ENCODE results near the gene DNHD1.
A peak's percentile ranks its signal among the peaks of the same experiment; 100 is the strongest.
"Not testable (repeated sequence)": the region's sequence is repeated elsewhere in the genome, so short reads cannot be mapped to it uniquely, and the experiment has no call there.

Gene DNHD1

DNA sequence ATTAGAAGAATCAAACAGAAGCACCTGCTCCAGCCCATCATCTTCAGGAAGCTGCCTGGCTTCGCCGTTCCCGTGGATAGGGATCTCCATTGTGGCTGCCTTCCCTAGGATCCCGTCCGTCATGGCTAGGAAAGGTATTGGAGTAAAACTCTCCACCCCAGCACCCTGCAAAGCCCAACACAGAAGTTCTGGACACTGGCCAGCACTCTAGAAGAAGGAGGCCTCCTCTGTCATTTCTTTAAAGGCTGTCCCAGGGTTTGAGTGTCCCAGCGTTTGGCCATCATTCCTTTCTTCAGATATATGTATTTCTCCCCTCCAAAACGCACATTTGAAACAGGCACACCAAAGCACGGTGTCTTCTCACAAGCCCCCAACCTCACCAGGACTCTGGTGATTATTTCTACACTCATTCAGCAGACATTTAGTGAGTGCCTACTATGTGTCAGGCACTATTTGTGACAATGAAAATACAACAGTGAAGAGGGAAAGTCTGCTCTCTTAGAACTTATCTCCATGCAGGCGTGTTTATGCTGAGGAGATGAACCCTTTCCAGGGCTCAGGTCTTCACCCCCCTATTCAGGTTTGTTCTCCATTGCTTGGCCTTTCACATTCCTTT lies 16.7 kb upstream of the DNHD1 start:
- no peak for DNase-seq (ENCODE audit: low spot score)

DNA sequence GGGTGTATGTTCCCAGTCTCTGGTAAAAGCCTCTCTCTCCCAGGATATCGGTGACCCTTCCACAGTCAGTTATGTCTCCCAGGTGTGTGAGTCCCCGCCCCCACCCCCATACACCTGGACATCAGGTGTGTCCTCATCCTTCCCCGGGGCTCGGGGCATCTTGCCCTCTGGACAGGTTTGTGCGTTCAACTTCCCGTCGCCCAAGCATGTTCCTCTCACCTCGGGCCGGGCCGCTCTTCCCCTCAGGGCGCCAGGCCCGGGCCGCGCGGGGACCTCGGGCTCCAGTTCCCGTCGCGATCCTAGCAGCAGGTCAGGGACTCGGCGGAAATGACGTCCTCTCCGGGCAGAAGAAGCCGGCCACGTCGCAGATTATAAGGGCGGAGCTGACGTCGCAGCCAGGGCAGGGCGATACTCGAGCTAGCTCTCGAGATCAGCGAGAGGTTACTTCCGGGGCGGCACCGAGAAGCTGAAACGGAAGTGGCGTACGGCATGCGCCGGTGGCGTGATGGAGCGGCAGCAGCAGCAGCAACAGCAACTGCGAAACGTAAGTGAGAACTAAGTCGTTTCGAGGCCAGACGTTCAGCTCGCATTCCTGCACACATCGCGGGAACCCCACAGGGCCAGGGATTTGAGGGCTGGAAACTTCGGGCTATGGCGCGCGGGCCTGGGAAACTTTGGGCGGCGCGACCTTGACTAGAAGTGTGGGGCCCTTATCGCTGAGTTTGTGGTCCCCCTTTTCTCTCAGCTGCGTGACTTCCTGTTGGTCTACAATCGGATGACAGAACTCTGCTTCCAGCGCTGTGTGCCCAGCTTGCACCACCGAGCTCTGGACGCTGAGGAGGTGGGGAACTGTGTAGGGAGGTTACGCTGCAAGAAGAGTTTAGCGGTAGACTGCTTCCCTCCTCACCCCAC lies 15.8 kb upstream of the DNHD1 start, which contains the start of the genes ARFIP2 and TIMM10B:
Gene ARFIP2 (minus strand): TSS at position 320 of the 912 bp plus-strand sequence. CDS start 910 bp downstream, outside the sequence.
Gene TIMM10B (plus strand): TSS at position 490 of the 912 bp plus-strand sequence. CDS start 16 bp downstream, at position 506.
- DNase-seq (ENCODE audit: low spot score), result peak; percentile 98

DNA sequence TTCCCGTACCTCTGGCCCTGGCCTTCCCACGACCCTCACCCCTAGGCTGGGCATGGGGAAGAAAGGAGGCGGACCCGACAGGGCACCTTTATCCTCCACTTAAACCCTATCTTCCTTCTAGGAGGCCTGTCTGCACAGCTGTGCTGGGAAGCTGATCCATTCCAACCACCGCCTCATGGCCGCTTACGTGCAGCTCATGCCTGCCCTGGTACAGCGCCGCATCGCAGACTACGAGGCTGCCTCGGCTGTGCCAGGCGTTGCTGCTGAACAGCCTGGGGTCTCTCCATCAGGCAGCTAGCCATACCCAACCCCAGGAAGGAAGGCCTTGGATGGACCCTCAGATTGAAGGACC lies 15.2 kb upstream of the DNHD1 start:
- DNase-seq (ENCODE audit: low spot score), result no peak

DNA sequence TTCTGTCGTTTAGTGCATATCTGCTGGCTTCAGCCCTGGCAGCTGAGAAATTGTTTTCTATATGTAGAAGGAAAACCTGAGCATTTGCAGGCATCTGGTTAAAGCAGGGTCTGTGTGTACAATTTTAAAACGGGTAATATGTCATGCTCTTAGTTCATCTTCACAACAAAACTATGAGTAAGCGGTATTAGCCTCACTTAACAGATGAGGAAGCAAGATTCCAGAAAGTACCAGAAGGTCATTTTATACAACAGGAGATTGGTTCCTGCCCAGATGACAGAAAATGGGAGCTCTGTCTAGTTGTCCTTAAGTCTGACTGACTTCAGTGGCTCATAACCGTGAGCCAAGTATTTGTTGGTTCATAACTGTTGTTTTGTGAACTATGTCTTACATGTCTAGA lies 14.6 kb upstream of the DNHD1 start:
- DNase-seq (ENCODE audit: low spot score), result no peak

DNA sequence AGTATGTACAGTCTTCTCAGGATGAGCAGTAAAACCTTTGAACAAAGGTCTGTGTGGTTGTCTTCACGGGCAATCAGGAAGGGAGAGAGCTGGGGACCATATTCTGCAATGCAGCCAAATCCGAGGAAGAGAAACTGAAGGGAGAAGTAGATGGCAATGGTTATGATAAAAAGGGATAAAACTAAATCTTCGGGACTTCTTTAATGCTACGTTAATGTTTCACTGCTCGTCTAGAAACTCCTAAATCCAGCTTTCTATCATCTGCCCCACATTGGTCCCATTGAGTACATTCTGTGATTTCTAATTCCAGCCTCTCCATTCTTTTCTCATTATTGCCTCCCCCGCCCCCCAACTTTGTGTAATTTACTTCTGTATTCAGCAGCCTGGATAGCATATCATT lies 14.1 kb upstream of the DNHD1 start:
- no peak for DNase-seq (ENCODE audit: low spot score)

DNA sequence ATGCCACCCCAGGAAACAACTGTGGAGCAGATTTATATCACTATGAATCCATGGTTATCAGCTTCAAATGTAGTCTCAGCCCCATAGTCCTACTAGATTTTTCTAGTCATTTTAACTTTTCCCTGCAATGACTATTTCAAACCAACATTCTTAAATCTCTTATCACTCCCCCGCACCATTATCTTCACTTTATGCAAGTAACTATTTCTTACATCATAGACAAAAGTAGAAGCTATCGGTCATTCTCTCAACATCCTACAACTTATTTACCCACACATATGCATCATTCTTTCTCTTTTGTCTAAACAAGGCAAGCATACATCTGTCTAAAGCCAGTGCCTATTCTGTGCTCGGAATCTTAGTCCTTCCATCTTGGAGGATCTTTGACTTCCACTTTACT lies 11.4 kb upstream of the DNHD1 start:
- DNase-seq (ENCODE audit: low spot score), result no peak

DNA sequence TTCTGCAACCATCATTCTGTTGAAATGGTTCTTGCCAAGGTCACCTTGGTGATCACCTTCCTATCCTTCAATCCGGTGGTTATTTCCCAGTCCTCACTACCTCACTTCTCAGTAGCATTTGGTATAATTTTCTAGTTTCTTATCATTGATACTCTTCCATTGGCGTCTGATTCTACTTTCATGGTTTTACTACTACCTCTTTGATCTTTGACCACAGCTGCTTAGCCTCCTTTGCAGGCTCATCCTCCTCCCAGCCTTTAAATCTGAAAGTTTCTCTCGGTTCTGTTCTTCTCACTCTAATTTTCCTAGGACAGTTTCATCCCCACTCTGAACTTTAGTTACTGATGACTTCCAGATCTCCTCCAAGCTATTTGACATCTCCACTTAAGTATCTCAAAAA lies 10.8 kb upstream of the DNHD1 start:
- no peak for DNase-seq (ENCODE audit: low spot score)

DNA sequence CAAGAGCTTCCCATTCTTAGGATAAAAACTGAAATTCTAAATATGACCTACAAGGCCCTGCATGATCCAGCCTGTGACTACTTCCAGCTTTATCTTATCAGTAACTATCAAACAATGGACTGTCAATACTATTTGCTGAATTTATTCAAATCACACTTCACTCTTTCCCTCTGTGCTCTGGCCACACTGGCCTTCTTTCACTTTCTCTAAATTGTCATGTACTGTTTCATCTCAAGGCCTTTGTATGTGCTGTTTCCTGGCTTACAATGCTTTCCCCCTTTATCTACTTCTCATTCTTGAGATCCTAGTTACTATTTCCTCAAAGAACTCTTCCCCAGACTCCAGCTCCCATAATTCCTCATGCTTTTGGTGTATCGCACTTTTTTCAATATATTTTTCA lies 10.1 kb upstream of the DNHD1 start:
- DNase-seq (ENCODE audit: low spot score), result no peak

DNA sequence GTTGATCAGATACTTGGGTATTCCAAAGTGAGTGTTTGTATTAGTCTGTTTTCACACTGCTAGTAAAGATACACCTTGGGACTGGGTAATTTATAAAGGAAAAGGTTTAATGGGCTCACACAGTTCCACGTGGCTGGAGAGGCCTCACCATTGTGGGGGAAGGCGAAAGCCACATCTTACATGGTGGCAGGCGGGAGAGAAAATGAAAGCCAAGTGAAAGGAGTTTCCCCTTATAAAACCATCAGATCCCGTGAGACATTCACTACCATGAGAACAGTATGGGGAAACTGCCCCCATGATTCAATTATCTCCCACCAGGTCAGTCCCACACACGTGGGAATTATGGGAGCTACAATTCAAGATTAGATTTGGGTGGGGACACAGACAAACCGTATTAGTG lies 8.7 kb upstream of the DNHD1 start:
- no peak for DNase-seq (ENCODE audit: low spot score)

DNA sequence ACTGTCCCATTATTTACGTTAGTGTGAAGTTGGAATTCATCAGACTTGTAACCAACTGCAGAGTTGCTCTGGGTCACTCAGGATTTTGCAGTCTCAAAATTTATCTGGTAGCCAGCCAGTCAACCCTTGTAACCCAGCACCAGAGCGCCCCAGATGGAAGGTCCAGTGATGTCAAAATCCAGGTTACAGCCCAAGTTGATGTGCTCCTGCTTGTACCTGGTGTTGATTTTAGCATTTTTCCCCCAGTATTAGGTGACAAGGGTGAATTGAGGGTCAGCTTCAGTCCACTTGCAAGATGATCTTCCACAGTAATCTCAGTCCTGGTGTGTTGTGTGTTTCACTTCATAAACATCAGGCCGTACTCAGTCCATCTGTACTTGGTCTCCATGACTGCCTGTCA lies 8.3 kb upstream of the DNHD1 start:
- no peak for DNase-seq (ENCODE audit: low spot score)

DNA sequence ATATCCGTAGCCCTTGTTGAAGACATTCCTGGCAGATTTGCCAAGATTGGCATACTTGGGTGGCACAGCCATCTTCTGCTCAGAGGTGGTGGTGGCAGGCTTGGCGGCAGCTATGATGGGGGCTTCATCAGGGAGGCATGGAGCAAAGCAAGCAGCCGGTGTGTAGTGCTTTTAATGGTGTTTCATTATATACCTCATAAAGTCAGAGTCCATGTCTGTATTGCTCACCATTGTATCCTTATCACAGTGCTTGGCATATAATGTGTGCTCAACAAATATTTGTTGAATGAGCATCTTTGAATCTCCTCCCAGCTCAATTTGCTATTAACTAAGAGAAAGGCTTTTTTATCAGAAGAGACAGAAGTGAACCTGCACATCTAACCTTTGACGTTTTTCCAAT lies 7.8 kb upstream of the DNHD1 start:
- no peak for DNase-seq (ENCODE audit: low spot score)

DNA sequence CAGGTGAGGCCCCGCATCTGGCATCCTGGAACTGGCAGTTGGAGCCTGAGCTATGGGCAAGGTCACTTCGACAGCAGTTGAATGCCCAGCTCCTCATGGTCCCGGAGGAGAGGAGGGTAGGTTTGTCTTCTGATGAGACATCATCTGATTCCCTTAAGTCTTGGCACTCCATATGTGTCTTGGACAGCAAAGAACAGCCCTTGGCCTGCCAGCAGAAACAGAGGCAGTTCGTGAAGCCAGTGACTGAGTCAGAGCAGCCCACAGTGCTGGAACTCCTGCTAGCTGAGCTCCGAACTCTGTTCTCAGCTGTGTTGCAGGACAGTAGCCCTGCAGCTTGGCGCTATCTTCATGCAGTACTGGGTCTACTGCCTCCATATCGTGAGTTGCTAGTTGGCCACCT lies 1.0 kb downstream of the DNHD1 start:
- DNase-seq (ENCODE audit: low spot score), result no peak

DNA sequence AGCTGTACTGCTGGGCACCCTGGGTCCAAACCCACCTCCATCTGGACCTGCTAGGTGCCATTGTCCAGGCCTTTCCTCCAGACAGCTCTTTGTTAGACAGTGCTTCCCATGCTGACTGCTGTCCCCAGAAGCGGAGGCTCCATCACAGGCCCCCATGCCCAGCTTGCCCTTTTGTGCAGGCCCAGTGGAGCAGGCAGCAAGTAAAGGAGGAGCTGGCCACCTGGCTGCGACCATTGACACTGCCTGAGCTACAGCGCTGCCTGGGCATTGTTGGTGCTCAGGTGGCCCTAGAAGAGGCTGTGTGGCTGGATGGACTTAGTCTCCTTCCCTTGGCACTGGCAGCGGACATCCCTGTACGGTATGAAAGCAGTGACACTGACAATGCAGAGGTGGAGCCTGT lies 1.5 kb downstream of the DNHD1 start:
- no peak for DNase-seq (ENCODE audit: low spot score)

DNA sequence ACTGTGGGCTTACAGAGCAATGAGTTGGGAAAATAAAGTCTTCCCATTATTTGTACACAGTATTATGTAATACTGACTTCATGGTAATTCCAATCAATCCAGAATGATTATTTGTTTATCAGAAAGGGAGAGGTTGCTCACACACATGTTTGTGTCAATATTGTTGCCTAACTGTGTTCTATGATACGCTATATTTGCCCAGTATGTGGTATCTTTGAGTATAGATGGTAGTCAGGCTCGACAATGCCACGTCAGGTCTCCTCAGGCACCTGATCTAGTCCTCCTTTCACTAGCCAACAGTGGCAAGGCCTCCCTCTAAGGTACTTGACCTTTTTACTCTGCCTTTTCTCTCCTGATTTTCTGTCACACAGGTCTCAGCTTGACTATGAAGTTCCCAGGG lies 5.3 kb downstream of the DNHD1 start:
- no peak for DNase-seq (ENCODE audit: low spot score)

DNA sequence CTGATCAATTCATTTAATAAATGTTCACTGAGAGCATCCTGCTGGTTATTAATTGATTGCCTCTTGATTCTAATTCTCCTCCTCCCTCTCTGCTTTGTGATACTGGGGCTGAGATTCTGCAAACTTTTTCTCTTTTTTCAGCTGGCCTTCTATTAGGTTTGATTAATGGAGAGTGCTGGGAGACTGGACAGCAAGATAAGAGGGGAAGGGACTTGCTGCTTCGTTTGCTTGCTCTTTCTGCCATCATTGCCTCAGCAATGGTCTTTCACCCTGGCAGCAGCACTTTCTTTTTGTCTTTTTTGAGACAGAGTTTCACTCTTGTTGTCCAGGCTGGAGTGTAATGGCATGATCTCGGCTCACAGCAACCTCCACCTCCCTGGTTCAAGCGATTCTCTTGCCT lies 7.1 kb downstream of the DNHD1 start:
- no peak for DNase-seq (ENCODE audit: low spot score)

DNA sequence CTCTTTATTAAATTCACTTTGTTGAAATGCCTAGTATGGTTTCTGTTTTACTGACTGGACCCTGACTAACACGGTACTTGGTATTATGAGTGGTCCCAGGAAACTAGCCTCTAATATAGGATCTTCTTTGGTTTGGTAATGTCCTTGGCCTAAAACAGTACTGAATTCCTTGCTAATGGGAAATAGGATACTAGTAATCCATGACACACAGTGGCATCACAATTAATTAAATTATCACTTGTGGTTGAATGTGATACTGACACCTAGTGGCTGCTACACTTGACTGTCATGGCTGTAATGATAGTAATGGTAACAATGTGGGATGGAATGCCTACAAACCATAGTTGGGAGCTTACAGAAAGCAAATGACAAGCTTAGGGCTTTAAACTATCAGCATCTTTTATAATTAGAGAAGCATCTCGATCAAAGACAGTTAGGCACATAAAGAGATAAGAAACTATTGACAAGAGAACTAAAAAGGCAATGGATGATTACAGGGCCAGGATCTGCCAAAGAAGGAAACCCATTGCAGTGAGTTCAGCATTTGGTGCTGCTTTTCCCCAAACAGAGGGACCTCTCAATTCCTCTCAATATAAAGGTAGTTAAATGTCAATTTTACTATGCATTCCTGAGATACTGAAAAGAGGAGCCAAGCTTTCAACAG lies 8.6 kb downstream of the DNHD1 start:
- peak; percentile 75 for DNase-seq (ENCODE audit: low spot score)

DNA sequence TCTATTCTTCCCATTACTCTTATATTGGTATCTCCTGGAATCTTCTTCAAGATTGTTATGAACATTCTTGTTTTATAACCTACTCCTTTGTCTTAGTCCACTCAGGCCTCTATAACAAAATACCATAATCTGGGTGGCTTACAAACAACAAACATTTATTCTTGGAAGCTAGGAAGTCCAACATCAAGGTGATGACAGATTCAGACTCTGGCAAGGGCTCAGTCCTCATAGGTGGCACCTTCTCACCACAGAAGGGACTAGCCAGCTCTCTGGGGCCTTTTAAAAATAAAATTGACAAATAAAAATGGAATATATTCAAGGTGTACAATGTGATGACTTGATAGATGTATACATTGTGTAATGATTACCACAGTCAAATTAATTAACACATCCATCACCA lies 19.8 kb downstream of the DNHD1 start:
- DNase-seq (ENCODE audit: low spot score), result no peak

DNA sequence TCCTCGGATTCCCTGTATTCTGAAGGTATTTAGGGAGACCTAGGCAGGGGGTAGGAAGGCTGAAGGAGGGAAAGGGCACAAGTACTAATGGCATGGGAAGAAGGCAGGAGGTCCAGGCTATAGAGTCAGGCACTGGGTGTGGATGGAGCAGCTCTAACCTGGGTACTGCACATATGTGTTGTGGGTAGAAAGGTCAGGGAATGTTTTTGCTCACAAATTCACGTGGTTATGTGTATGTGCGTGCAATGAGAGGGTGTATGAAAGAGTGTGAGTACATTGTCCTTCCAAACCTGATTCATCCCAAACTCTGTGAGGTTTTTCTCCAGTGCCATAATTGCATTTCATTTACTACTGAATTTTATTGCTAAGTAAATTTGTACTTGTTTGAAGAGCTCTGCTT lies 23.2 kb downstream of the DNHD1 start:
- DNase-seq (ENCODE audit: low spot score), result no peak

DNA sequence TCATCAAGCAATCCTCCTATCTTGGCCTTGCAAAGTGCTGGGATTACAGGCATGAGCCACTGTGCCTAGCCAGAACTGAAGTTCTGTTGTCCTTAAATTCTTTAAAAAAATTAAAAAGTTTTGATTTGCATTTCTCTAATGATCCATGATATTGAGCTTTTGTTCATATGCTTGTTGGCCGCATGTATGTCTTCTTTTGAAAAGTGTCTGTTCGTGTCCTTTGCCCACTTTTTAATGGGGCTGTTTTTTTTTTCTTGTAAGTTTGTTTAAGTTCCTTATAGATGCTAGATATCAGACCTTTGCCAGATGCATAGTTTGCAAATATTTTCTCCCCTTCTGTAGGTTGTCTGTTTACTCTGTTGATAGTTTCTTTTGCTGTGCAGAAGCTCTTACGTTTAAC lies 24.9 kb downstream of the DNHD1 start:
- DNase-seq (ENCODE audit: low spot score), result not testable (repeated sequence)

DNA sequence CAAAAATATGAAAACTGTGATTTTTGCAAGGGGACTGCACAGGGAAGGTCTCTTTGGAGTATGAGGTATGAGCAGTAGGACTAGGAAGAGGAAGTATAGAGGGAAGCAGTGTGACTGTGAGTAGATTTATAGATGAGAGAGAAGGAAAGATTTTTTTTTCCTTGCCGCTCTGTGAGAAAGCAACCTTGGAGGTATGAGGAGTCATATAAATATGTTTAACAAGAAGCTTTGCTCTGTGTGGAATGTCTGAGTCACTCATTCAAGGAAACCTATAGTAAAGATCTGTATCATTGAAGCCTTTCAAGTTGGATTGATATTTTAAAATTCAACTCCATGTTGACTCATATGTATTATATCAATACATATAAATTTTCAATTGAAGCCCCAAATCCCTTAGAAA lies 26.2 kb downstream of the DNHD1 start:
- no peak for DNase-seq (ENCODE audit: low spot score)

DNA sequence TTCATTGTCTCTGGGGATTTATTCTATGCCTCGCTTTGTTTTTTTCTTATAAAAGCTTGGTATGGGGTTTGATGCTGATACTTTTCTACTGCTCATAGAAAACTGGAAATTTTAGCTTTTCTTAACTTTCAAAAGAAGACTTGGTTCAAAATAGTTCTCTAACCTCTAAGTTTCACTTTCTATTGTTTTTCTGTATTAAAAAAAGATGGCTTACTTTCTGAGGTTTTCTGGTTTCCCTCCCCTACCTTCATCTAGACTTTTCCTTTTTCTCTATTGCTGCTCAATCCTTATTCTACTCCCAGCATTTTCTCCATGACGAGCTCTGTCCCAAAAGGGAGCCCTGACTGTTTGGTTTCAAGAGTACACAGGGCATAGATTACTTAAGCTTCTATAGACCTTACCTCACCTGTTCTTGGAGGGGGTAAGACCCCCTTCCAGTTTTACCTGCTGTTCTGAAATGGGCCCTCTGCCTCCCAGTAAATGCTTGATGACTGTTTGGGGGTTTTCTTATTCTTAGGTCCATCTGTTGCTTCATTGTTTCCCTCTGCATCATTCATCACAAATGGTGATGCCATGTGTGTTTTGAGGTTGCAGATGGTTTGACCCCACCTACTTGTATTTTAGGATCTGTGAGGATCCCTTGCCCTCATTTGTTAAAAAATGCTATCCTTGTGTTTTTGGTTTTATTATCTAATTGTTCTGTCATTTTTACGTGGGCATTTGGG lies 29.5 kb downstream of the DNHD1 start:
- DNase-seq (ENCODE audit: low spot score), result no peak

DNA sequence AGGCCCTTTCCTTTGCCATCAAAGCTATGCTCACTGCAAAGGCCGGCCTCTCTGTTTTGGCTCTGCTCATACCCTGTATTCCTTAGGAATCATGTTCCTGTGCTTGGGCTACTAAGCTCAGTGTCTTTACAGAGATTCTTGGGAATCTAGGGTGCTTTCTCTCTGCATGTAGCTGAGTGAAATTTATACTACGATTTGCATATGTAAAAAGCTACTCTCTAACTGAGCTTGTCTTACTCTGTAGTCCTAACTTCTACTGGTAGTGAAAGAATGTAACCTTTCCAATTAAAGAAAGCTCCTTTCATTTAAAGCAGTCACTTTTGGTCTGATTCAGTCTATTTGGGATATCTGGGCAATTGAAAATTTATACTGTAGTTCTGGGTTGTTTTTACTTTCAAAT lies 32.2 kb downstream of the DNHD1 start:
- DNase-seq (ENCODE audit: low spot score), result no peak

All from pons (tissue), 1 donor.